B cell (primary cell): ENCODE results near the gene CYTH4. TPM values are rescaled to one million over a fixed set of nuclear protein-coding genes. Genes with fewer than 3 reads are reported as not detected.

Source experiments
- ATAC-seq: fragments of 200-7000 bp; cut with Tn5 transposase; one replicate; pipeline ENCODE4 v1.10.0; 2021; ENCODE audit warnings: low read depth, mild to moderate bottlenecking, moderate number of reproducible peaks, moderate library complexity
- CTCF ChIA-PET: fragments of 350-600 bp; sonication (Branson Sonifier 250); formaldehyde crosslinking; loops from one replicate; lab custom pipeline; 2021; ENCODE audit warnings: antibody characterized with exemption, inconsistent platforms; lab: Charles Lee
- POLR2A ChIA-PET: fragments of 350-600 bp; sonication (Branson Sonifier 250); formaldehyde crosslinking; loops from one replicate; lab custom pipeline; 2021; ENCODE audit warnings: antibody characterized with exemption; lab: Charles Lee
- DNase-seq: peaks from one replicate; pipeline ENCODE4 v3.0.0; 2013
- H2AFZ ChIP-seq: 2 replicates; pipeline ENCODE4 v1.6.1; 2012; ENCODE audit warnings: mild to moderate bottlenecking, low read depth, low read length; ENCODE audit not compliant: insufficient read depth, poor library complexity, severe bottlenecking
- H3K27ac ChIP-seq, 2 donors: 1 replicate in 1 of 2; 2 replicates in 1 of 2; pipeline ENCODE4 v1.5.1; 2012 to 2013; ENCODE audit warnings: low read length in 2 of 2, mild to moderate bottlenecking in 2 of 2, moderate library complexity in 1 of 2
- H3K27me3 ChIP-seq, 4 experiments: fragments of 200-600 bp in 1 of 4; sonication (generic) in 1 of 4; replicated peaks in 1 of 4; 1 replicate in 2 of 4; 2 replicates in 2 of 4; pipeline versions ENCODE4 v1.6.1 to v1.7.0; 2013 to 2016; ENCODE audit warnings: low read length in 3 of 4, mild to moderate bottlenecking in 2 of 4, mixed read lengths in 1 of 4, moderate library complexity in 1 of 4; ENCODE audit not compliant: insufficient read depth in 4 of 4, control insufficient read depth in 3 of 4; ENCODE audit errors: control extremely low read depth in 1 of 4
- H3K36me3 ChIP-seq, 2 experiments: replicated peaks in 1 of 2; 1 replicate in 1 of 2; 2 replicates in 1 of 2; pipeline versions ENCODE4 v1.6.1 to v1.7.1; 2013; ENCODE audit warnings: low read length in 1 of 2; ENCODE audit not compliant: insufficient read depth in 2 of 2, control insufficient read depth in 1 of 2; ENCODE audit errors: control extremely low read depth in 1 of 2, extremely low read depth in 1 of 2
- H3K4me1 ChIP-seq, 2 donors: fragments of 200-600 bp in 1 of 2; sonication (generic) in 1 of 2; 1 replicate in 1 of 2; 2 replicates in 1 of 2; pipeline versions ENCODE4 v1.5.1 to v1.6.1; 2013 to 2017; ENCODE audit warnings: low read length in 2 of 2; ENCODE audit not compliant: control insufficient read depth in 2 of 2, insufficient read depth in 2 of 2
- H3K4me2 ChIP-seq: replicated peaks from 2 replicates; pipeline ENCODE3; 2012; ENCODE audit warnings: mild to moderate bottlenecking, low read depth, low read length; ENCODE audit not compliant: poor library complexity, severe bottlenecking
- H3K4me3 ChIP-seq, 5 experiments: fragments of 200-600 bp in 1 of 5; sonication (generic) in 1 of 5; 1 replicate in 3 of 5; 2 replicates in 2 of 5; pipeline versions ENCODE4 v1.5.1 to v1.7.0; 2011 to 2016; ENCODE audit warnings: low read length in 4 of 5, mild to moderate bottlenecking in 4 of 5, low read depth in 2 of 5, control low read depth in 1 of 5, moderate library complexity in 1 of 5; ENCODE audit not compliant: insufficient read depth in 1 of 5; ENCODE audit errors: control extremely low read depth in 1 of 5, extremely low read depth in 1 of 5
- H3K79me2 ChIP-seq: fragments of 200-600 bp; sonication (generic); one replicate; pipeline ENCODE4 v1.6.0; 2016; ENCODE audit warnings: low read length; ENCODE audit not compliant: control insufficient read depth, insufficient read depth
- H3K9ac ChIP-seq: fragments of 200-600 bp; sonication (generic); 2 replicates; pipeline ENCODE4 v1.6.1; 2017; ENCODE audit warnings: mild to moderate bottlenecking, low read length, moderate library complexity
- H3K9me3 ChIP-seq, 3 donors: one replicate each; pipeline versions ENCODE4 v1.6.1 to v1.7.1; 2013; ENCODE audit warnings: low read length in 2 of 3; ENCODE audit not compliant: control insufficient read depth in 2 of 3, insufficient read depth in 1 of 3; ENCODE audit errors: control extremely low read depth in 1 of 3
- H4K20me1 ChIP-seq: 2 replicates; pipeline ENCODE4 v1.6.0; 2012; ENCODE audit warnings: mild to moderate bottlenecking, low read length; ENCODE audit not compliant: insufficient read depth, control insufficient read depth, poor library complexity, severe bottlenecking
- H3K27ac Mint-ChIP-seq: one replicate; pipeline ENCODE4 v1.8.0; 2021; ENCODE audit warnings: mixed read lengths
- H3K27me3 Mint-ChIP-seq: one replicate; pipeline ENCODE4 v1.8.0; 2021; ENCODE audit warnings: mixed read lengths
- H3K4me1 Mint-ChIP-seq: one replicate; pipeline ENCODE4 v1.8.0; 2021; ENCODE audit warnings: mixed read lengths
- H3K4me3 Mint-ChIP-seq: one replicate; pipeline ENCODE4 v1.8.0; 2021; ENCODE audit warnings: mixed read lengths
- H3K9me3 Mint-ChIP-seq: one replicate; pipeline ENCODE4 v1.8.0; 2022; ENCODE audit warnings: mixed read lengths; ENCODE audit not compliant: insufficient read depth
- CTCF ChIP-seq: fragments of 200-600 bp; IDR thresholded peaks from one replicate; pipeline ENCODE4 v1.8.0; 2022; ENCODE audit warnings: antibody characterized with exemption, mild to moderate bottlenecking
- EZH2 ChIP-seq: IDR thresholded peaks from 2 replicates; pipeline ENCODE4 v1.6.1; 2012; ENCODE audit warnings: borderline replicate concordance, low read depth, mild to moderate bottlenecking, moderate library complexity, low read length; ENCODE audit not compliant: insufficient read depth, poor library complexity, severe bottlenecking
- WGBS: methylation state at CpG from one replicate; pipeline ENCODE4 v1.1.5; 2013; ENCODE audit warnings: missing lambda C conversion rate; ENCODE audit not compliant: insufficient coverage; 5-methylcytosine and 5-hydroxymethylcytosine counted together
- intact Hi-C: fragments of 100-400 bp; cut with micrococcal nuclease; formaldehyde crosslinking; loops from one replicate; pipeline ENCODE4 v1.10.0; 2022
- polyA plus RNA-seq: library from polyadenylated mRNA; depleted of rRNA; stranded (reverse); fragments of >200 nt; gene quantifications from 2 replicates; pipeline ENCODE4 v1.2.3, GENCODE V29; 2012
- total RNA-seq, 2 donors: library from RNA; stranded (reverse); fragments of 120-200 nt in 1 of 2; gene quantifications; 1 replicate in 1 of 2; 2 replicates in 1 of 2; pipeline versions ENCODE4 v1.2.3 to v1.2.4, GENCODE V29; 2013 to 2022

The CYTH4 gene
- total and polyA plus RNA-seq, 2 donors (not counting 1 experiment from before 2014, with no cell fraction given) = 98.0 to 154 TPM

GRCh38 chr22:37291559-37292298 is 9.4 kb downstream of the CYTH4 start:
- WGBS = 100% methylated on average over 5 of the region's 5 CpGs
- H3K4me2 ChIP-seq = no peak overlapping the region
- intact Hi-C loops = no loop called here
- no peak for DNase-seq
- H2AFZ ChIP-seq = no peak overlapping the region
- Mint-ChIP-seq H3K27ac (peak overlapping the region; percentile 71), H3K4me3 (no peak overlapping the region), H3K4me1 (peaks cover 60% of the 10 kb centered on the region), H3K9me3 (peaks cover 4% of the 10 kb centered on the region), H3K27me3 (no peaks in the 10 kb centered on the region)
- no peaks in the 10 kb centered on the region for H3K27me3 ChIP-seq
- H3K27ac ChIP-seq = no peak overlapping the region
- no peak overlapping the region for H3K9ac ChIP-seq
- H3K9me3 ChIP-seq = peaks cover 0 to 28% (median 4%) of the 10 kb centered on the region in 3 donors
- TF ChIP-seq CTCF (no peak), EZH2 (no peak)
- ChIA-PET POLR2A (interaction anchor here (1.5 kb wide), 1 partner anchor 9 kb away, joined by 4 read pairs; no protein-coding TSS in a partner anchor), CTCF (interaction anchor here (1.1 kb wide), 2 partner anchors 13 to 18 kb away, joined by 4 to 5 read pairs; no protein-coding TSS in a partner anchor)
- peaks cover 9% of the 10 kb centered on the region for H3K79me2 ChIP-seq
- ATAC-seq = no peak
- H4K20me1 ChIP-seq = peaks cover 64% of the 10 kb centered on the region
- H3K4me1 ChIP-seq = peaks cover 14 to 19% of the 10 kb centered on the region in 2 donors
- H3K36me3 ChIP-seq = peaks cover 17 to 73% of the 10 kb centered on the region in 2 experiments
- no peak overlapping the region for H3K4me3 ChIP-seq

- WGBS = 96% methylated on average over 12 of the region's 13 CpGs
These were observed 10.3 kb downstream of the CYTH4 start for GRCh38 chr22:37292641-37293040.

More at GRCh38 chr22:37292641-37293040, 10.3 kb downstream of the CYTH4 start:
- Histone ChIP-seq H3K9me3 (peaks cover 0 to 28% (median 4%) of the 10 kb centered on the region in 3 donors), H3K79me2 (peaks cover 9% of the 10 kb centered on the region), H3K9ac (no peak overlapping the region), H3K36me3 (peaks cover 12 to 74% of the 10 kb centered on the region in 2 experiments), H3K4me2 (no peak overlapping the region), H3K4me3 (no peak overlapping the region), H3K27ac (no peak overlapping the region), H4K20me1 (peaks cover 55% of the 10 kb centered on the region), H3K4me1 (peaks cover 14 to 25% of the 10 kb centered on the region in 2 donors), H3K27me3 (no peaks in the 10 kb centered on the region), H2AFZ (no peak overlapping the region)
- H3K27ac Mint-ChIP-seq = peak overlapping the region; percentile 71
- POLR2A ChIA-PET = no interaction called here
- CTCF ChIA-PET = no interaction called here
- no peak for TF ChIP-seq CTCF
- no peak for TF ChIP-seq EZH2
- H3K4me3 Mint-ChIP-seq = no peak overlapping the region
- no peak for DNase-seq
- H3K27me3 Mint-ChIP-seq = no peaks in the 10 kb centered on the region
- ATAC-seq = no peak
- intact Hi-C loops = no loop called here
- peaks cover 52% of the 10 kb centered on the region for H3K4me1 Mint-ChIP-seq
- peaks cover 4% of the 10 kb centered on the region for H3K9me3 Mint-ChIP-seq
